GM12878 (cell line): Measurements from ENCODE around the gene DNAJC6. TPM values are rescaled to one million over a fixed set of nuclear protein-coding genes. Genes with fewer than 3 reads are reported as not detected.

Source experiments
- ATAC-seq: fragments of 200-7000 bp; cut with Tn5 transposase; 3 replicates; pipeline ENCODE4 v1.9.1; 2020; ENCODE audit warnings: mild to moderate bottlenecking, moderate library complexity
- BruUV-seq: library from RNA; stranded (reverse); fragments of 400-500 nt; replicated peaks from 2 replicates; lab custom pipeline; 2021; lab: Mats Ljungman, UMichigan
- CTCF ChIA-PET: fragments of 300-600 bp; sonication (Branson Sonifier 250); formaldehyde crosslinking; extraction: SDS; loops from one replicate; lab custom pipeline; 2021; ENCODE audit warnings: inconsistent platforms; lab: Yijun Ruan, JAX
- POLR2A ChIA-PET: fragments of 350-600 bp; formaldehyde crosslinking; extraction: SDS; loops from one replicate; lab custom pipeline; 2021; ENCODE audit warnings: inconsistent platforms; lab: Charles Lee
- RAD21 ChIA-PET: fragments of 300-600 bp; sonication (Branson Sonifier 250); formaldehyde crosslinking; loops from one replicate; lab custom pipeline; 2023; ENCODE audit warnings: antibody characterized with exemption; ENCODE audit not compliant: unreplicated experiment; lab: Charles Lee
- SMC1A ChIA-PET: fragments of 300-600 bp; sonication (Branson Sonifier 250); formaldehyde crosslinking; loops from one replicate; lab custom pipeline; 2023; ENCODE audit not compliant: unreplicated experiment, uncharacterized antibody; lab: Charles Lee
- DNase-seq: peaks from one replicate; pipeline ENCODE4 v3.0.0-alpha.2; 2011; ENCODE audit warnings: low read depth, low spot score
- FAIRE-seq: peaks from 3 replicates; lab custom pipeline; 2011; peaks lifted over from hg19 to GRCh38; lab: Jason Lieb, UNC
- H2AFZ ChIP-seq: 2 replicates; pipeline ENCODE4 v1.6.0; 2011; ENCODE audit warnings: low read depth, low read length, control low read depth; ENCODE audit not compliant: control insufficient read depth
- H3K27ac ChIP-seq: 2 replicates; pipeline ENCODE4 v1.5.1; 2011; ENCODE audit warnings: control low read depth; ENCODE audit not compliant: control insufficient read depth, insufficient read depth
- H3K27me3 ChIP-seq, 2 experiments: replicated peaks in 1 of 2; 2 replicates each; pipeline versions ENCODE4 v1.6.0 to v1.6.1; 2011; ENCODE audit warnings: low read length in 1 of 2; ENCODE audit not compliant: control insufficient read depth in 2 of 2, insufficient read depth in 2 of 2
- H3K36me3 ChIP-seq, 2 experiments: 2 replicates each; pipeline ENCODE4 v1.5.1; 2011; ENCODE audit warnings: low read length in 1 of 2; ENCODE audit not compliant: control insufficient read depth in 2 of 2, insufficient read depth in 2 of 2
- H3K4me1 ChIP-seq: 2 replicates; pipeline ENCODE4 v1.6.1; 2011; ENCODE audit warnings: mild to moderate bottlenecking, low read length, moderate library complexity, mixed read lengths; ENCODE audit not compliant: control insufficient read depth, insufficient read depth
- H3K4me2 ChIP-seq: 2 replicates; pipeline ENCODE4 v1.6.0; 2011; ENCODE audit warnings: control low read depth; ENCODE audit not compliant: control insufficient read depth, insufficient read depth
- H3K4me3 ChIP-seq: fragments of 200-600 bp; sonication (generic); 2 replicates; pipeline ENCODE4 v1.5.1; 2016
- H3K79me2 ChIP-seq: 2 replicates; pipeline ENCODE4 v1.6.0; 2011; ENCODE audit warnings: low read length; ENCODE audit not compliant: control insufficient read depth, insufficient read depth
- H3K9ac ChIP-seq: 2 replicates; pipeline ENCODE4 v1.8.0; 2011; ENCODE audit warnings: low read length, control low read depth, mixed read lengths; ENCODE audit not compliant: control insufficient read depth, insufficient read depth
- H3K9me3 ChIP-seq: replicated peaks from 3 replicates; pipeline ENCODE4 v1.5.1; 2011; ENCODE audit warnings: mild to moderate bottlenecking, low read length; ENCODE audit not compliant: control insufficient read depth, insufficient read depth
- H4K20me1 ChIP-seq: 2 replicates; pipeline ENCODE4 v1.6.0; 2011; ENCODE audit not compliant: control insufficient read depth, insufficient read depth
- BACH1 ChIP-seq: fragments of 450-650 bp; IDR thresholded peaks from 2 replicates; pipeline ENCODE4 v1.6.1; 2017; ENCODE audit warnings: mild to moderate bottlenecking, borderline replicate concordance
- NR2F1 ChIP-seq: fragments of 450-650 bp; conservative IDR thresholded peaks from 2 replicates; pipeline ENCODE4 v1.6.1; 2017; ENCODE audit warnings: mild to moderate bottlenecking
- TARDBP ChIP-seq: IDR thresholded peaks from 2 replicates; pipeline ENCODE4 v1.6.1; 2016; ENCODE audit warnings: borderline replicate concordance
- WGBS: methylation state at CpG from one replicate; pipeline ENCODE4 v1.1.6; 2016; ENCODE audit warnings: low lambda C conversion rate; ENCODE audit not compliant: insufficient replicate concordance, insufficient coverage; ENCODE audit errors: missing lambda C conversion rate; 5-methylcytosine and 5-hydroxymethylcytosine counted together
- in situ Hi-C: fragments of 300-500 bp; cut with MboI; formaldehyde crosslinking; loops from 9 replicates; pipeline ENCODE4 v1.14.3; 2018; ENCODE audit warnings: mixed read lengths
- intact Hi-C: fragments of 100-400 bp; cut with micrococcal nuclease; formaldehyde crosslinking; loops from one replicate; pipeline ENCODE4 v1.14.2; 2022; ENCODE audit not compliant: unreplicated experiment
- polyA plus RNA-seq, 11 experiments: library from polyadenylated mRNA; depleted of rRNA in 4 of 11; unstranded in 6 of 11; stranded (reverse) in 5 of 11; fragments of >200 nt; fragmentation: Nextera tagmentation in 4 of 11; fragmentation: Illumina TruSeq in 1 of 11; extraction: Ambion mirVana in 4 of 11; extraction: Trizol in 1 of 11; gene quantifications; 1 replicate in 1 of 11; 2 replicates in 10 of 11; pipeline versions ENCODE4 v1.2.1 to v1.2.3, GENCODE V29; 2011 to 2016; ENCODE audit warnings: inconsistent platforms in 2 of 11, missing spikeins in 2 of 11, low read depth in 1 of 11
- total RNA-seq, 4 experiments: library from RNA; depleted of rRNA in 3 of 4; stranded (reverse); fragments of >200 nt in 3 of 4; fragmentation: Illumina TruSeq in 1 of 4; extraction: Trizol in 1 of 4; gene quantifications; 2 replicates each; pipeline versions ENCODE4 v1.2.1 to v1.2.3, GENCODE V29; 2013 to 2021
- TF ChIP-seq, protein P1 (sequence below): fragments of 450-650 bp; conservative IDR thresholded peaks from 2 replicates; pipeline ENCODE4 v1.6.1; 2017; ENCODE audit warnings: mild to moderate bottlenecking, moderate library complexity
- TF ChIP-seq, protein P2 (sequence below): fragments of 450-650 bp; formaldehyde crosslinking; IDR thresholded peaks from 2 replicates; pipeline ENCODE4 v1.4.0; 2020; ENCODE audit warnings: mild to moderate bottlenecking, moderate library complexity

Gene DNAJC6
- total and polyA plus RNA-seq, 10 of the 15 experiments (the other 5 are each of a cell fraction or from before 2014, with no cell fraction given), result 0.08 to 4.3 (median 2.7) TPM

GRCh38 chr1:65360648-65361047, 51.3 kb downstream of the DNAJC6 start:
- no TSS peak for BruUV-seq
- 64% methylated on average over 5 of the region's 5 CpGs for WGBS
- in situ Hi-C loops, result no loop called here
- Histone ChIP-seq H3K27me3 (no peaks in the 10 kb centered on the region), H3K4me3 (no peak overlapping the region), H3K79me2 (no peaks in the 10 kb centered on the region), H3K9ac (no peak overlapping the region), H3K9me3 (no peaks in the 10 kb centered on the region), H2AFZ (no peak overlapping the region), H3K4me2 (no peak overlapping the region), H3K36me3 (no peaks in the 10 kb centered on the region), H3K27ac (no peak overlapping the region), H4K20me1 (no peaks in the 10 kb centered on the region), H3K4me1 (no peaks in the 10 kb centered on the region)
- ChIA-PET POLR2A (no interaction called here), CTCF (interaction anchor here (1.5 kb wide), 1 partner anchor 152 kb away, joined by 3 read pairs; no protein-coding TSS in a partner anchor), RAD21 (no interaction called here), SMC1A (interaction anchor here (1.8 kb wide), 1 partner anchor 58 kb away, joined by 3 read pairs; no protein-coding TSS in a partner anchor)
- no peak for TF ChIP-seq TARDBP
- TF ChIP-seq, protein P1, sequence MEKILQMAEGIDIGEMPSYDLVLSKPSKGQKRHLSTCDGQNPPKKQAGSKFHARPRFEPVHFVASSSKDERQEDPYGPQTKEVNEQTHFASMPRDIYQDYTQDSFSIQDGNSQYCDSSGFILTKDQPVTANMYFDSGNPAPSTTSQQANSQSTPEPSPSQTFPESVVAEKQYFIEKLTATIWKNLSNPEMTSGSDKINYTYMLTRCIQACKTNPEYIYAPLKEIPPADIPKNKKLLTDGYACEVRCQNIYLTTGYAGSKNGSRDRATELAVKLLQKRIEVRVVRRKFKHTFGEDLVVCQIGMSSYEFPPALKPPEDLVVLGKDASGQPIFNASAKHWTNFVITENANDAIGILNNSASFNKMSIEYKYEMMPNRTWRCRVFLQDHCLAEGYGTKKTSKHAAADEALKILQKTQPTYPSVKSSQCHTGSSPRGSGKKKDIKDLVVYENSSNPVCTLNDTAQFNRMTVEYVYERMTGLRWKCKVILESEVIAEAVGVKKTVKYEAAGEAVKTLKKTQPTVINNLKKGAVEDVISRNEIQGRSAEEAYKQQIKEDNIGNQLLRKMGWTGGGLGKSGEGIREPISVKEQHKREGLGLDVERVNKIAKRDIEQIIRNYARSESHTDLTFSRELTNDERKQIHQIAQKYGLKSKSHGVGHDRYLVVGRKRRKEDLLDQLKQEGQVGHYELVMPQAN, result no peak
- TF ChIP-seq NR2F1, result no peak
- TF ChIP-seq BACH1, result no peak
- TF ChIP-seq, protein P2, sequence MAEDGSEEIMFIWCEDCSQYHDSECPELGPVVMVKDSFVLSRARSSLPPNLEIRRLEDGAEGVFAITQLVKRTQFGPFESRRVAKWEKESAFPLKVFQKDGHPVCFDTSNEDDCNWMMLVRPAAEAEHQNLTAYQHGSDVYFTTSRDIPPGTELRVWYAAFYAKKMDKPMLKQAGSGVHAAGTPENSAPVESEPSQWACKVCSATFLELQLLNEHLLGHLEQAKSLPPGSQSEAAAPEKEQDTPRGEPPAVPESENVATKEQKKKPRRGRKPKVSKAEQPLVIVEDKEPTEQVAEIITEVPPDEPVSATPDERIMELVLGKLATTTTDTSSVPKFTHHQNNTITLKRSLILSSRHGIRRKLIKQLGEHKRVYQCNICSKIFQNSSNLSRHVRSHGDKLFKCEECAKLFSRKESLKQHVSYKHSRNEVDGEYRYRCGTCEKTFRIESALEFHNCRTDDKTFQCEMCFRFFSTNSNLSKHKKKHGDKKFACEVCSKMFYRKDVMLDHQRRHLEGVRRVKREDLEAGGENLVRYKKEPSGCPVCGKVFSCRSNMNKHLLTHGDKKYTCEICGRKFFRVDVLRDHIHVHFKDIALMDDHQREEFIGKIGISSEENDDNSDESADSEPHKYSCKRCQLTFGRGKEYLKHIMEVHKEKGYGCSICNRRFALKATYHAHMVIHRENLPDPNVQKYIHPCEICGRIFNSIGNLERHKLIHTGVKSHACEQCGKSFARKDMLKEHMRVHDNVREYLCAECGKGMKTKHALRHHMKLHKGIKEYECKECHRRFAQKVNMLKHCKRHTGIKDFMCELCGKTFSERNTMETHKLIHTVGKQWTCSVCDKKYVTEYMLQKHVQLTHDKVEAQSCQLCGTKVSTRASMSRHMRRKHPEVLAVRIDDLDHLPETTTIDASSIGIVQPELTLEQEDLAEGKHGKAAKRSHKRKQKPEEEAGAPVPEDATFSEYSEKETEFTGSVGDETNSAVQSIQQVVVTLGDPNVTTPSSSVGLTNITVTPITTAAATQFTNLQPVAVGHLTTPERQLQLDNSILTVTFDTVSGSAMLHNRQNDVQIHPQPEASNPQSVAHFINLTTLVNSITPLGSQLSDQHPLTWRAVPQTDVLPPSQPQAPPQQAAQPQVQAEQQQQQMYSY, result no peak
- no peak for FAIRE-seq
- ATAC-seq, result no peak
- DNase-seq, result no peak
- intact Hi-C loops, result no loop called here
